Loucy (cell line): ENCODE data around the gene SYNPR.

Experiments
- H2AFZ ChIP-seq: fragments of 200-600 bp; sonication (generic); 2 replicates; pipeline ENCODE4 v1.6.0; 2016; ENCODE audit warnings: antibody characterized with exemption, mild to moderate bottlenecking, low read length, moderate library complexity
- H3F3A ChIP-seq: fragments of 200-600 bp; 2 replicates; pipeline ENCODE4 v1.6.0; 2016; ENCODE audit warnings: antibody characterized with exemption, low read depth, mild to moderate bottlenecking
- H3K27me3 ChIP-seq: fragments of 200-600 bp; sonication (generic); 2 replicates; pipeline ENCODE4 v1.6.1; 2014; ENCODE audit warnings: low read length, mild to moderate bottlenecking; ENCODE audit not compliant: insufficient read depth, poor library complexity, severe bottlenecking
- H3K36me3 ChIP-seq: fragments of 200-600 bp; sonication (generic); 2 replicates; pipeline ENCODE4 v1.6.1; 2016; ENCODE audit warnings: low read length; ENCODE audit not compliant: insufficient read depth
- H3K4me1 ChIP-seq: fragments of 200-600 bp; sonication (generic); 2 replicates; pipeline ENCODE4 v1.5.1; 2014; ENCODE audit warnings: low read length, mild to moderate bottlenecking; ENCODE audit not compliant: insufficient read depth, poor library complexity, severe bottlenecking
- H3K4me2 ChIP-seq: fragments of 200-600 bp; sonication (generic); 2 replicates; pipeline ENCODE4 v1.6.0; 2014; ENCODE audit warnings: antibody characterized with exemption, low read length, low read depth, mild to moderate bottlenecking; ENCODE audit not compliant: poor library complexity, severe bottlenecking
- H3K4me3 ChIP-seq: fragments of 200-600 bp; sonication (generic); 2 replicates; pipeline ENCODE4 v1.5.1; 2014; ENCODE audit warnings: low read length, mild to moderate bottlenecking, mixed read lengths; ENCODE audit not compliant: poor library complexity, severe bottlenecking
- H3K79me2 ChIP-seq: fragments of 200-600 bp; sonication (generic); 2 replicates; pipeline ENCODE4 v1.6.1; 2014; ENCODE audit warnings: low read length; ENCODE audit not compliant: insufficient read depth
- H3K9ac ChIP-seq: fragments of 200-600 bp; sonication (generic); 2 replicates; pipeline ENCODE4 v1.6.0; 2014; ENCODE audit warnings: mild to moderate bottlenecking, low read depth, low read length, moderate library complexity; ENCODE audit not compliant: poor library complexity, severe bottlenecking
- H3K9me2 ChIP-seq: fragments of 200-600 bp; sonication (generic); replicated peaks from 2 replicates; pipeline ENCODE4 v1.6.1; 2016; ENCODE audit warnings: low read depth, low read length, mixed read lengths
- H3K9me3 ChIP-seq: fragments of 200-600 bp; sonication (generic); 2 replicates; pipeline ENCODE4 v1.6.1; 2014; ENCODE audit warnings: mild to moderate bottlenecking, antibody characterized with exemption, low read length, low read depth; ENCODE audit not compliant: insufficient read depth
- H4K20me1 ChIP-seq: fragments of 200-600 bp; sonication (generic); 2 replicates; pipeline ENCODE4 v1.6.0; 2014; ENCODE audit warnings: antibody characterized with exemption, low read length, mild to moderate bottlenecking; ENCODE audit not compliant: insufficient read depth, poor library complexity, severe bottlenecking
- EZH2phosphoT487 ChIP-seq: fragments of 200-600 bp; IDR thresholded peaks from 2 replicates; pipeline ENCODE4 v1.6.1; 2018; ENCODE audit warnings: antibody characterized with exemption, mild to moderate bottlenecking, moderate library complexity, borderline replicate concordance
- TF ChIP-seq, protein P1 (sequence below): fragments of 200-600 bp; sonication (generic); conservative IDR thresholded peaks from 2 replicates; pipeline ENCODE4 v1.5.1; 2014; ENCODE audit warnings: mild to moderate bottlenecking, antibody characterized with exemption, low read length

SYNPR gene

DNA sequence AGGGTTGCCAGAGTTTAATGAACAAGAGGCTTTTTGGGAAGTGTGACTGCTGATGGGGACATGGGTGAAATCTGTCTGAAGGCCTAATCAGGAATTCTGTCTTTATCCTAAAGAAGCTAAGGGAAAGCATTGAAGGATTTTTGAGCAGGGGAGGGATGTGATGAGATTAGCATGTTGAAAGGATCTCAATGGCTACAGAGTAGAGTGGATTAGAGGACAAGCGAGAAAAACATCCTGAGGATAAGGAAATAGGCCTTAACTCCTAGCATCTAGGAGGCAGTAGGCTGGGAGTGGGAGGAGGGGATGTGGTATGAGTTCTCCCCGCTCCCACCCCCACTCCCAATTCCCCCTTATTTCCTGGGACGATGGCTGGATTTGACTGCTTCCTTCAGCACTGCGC is 339.3 kb downstream of the SYNPR start:
- no peaks in the 10 kb centered on the region for H3K9me2 ChIP-seq
- H4K20me1 ChIP-seq: no peaks in the 10 kb centered on the region
- H3F3A ChIP-seq: no peaks in the 10 kb centered on the region
- no peak overlapping the region for H3K4me2 ChIP-seq
- H3K4me1 ChIP-seq: no peaks in the 10 kb centered on the region
- no peak overlapping the region for H3K4me3 ChIP-seq
- no peak overlapping the region for H2AFZ ChIP-seq
- no peak overlapping the region for H3K9ac ChIP-seq
- no peaks in the 10 kb centered on the region for H3K79me2 ChIP-seq
- no peaks in the 10 kb centered on the region for H3K9me3 ChIP-seq
- H3K36me3 ChIP-seq: no peaks in the 10 kb centered on the region
- no peaks in the 10 kb centered on the region for H3K27me3 ChIP-seq
- TF ChIP-seq, protein P1, sequence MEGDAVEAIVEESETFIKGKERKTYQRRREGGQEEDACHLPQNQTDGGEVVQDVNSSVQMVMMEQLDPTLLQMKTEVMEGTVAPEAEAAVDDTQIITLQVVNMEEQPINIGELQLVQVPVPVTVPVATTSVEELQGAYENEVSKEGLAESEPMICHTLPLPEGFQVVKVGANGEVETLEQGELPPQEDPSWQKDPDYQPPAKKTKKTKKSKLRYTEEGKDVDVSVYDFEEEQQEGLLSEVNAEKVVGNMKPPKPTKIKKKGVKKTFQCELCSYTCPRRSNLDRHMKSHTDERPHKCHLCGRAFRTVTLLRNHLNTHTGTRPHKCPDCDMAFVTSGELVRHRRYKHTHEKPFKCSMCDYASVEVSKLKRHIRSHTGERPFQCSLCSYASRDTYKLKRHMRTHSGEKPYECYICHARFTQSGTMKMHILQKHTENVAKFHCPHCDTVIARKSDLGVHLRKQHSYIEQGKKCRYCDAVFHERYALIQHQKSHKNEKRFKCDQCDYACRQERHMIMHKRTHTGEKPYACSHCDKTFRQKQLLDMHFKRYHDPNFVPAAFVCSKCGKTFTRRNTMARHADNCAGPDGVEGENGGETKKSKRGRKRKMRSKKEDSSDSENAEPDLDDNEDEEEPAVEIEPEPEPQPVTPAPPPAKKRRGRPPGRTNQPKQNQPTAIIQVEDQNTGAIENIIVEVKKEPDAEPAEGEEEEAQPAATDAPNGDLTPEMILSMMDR: no peak
- no peak for TF ChIP-seq EZH2phosphoT487

DNA sequence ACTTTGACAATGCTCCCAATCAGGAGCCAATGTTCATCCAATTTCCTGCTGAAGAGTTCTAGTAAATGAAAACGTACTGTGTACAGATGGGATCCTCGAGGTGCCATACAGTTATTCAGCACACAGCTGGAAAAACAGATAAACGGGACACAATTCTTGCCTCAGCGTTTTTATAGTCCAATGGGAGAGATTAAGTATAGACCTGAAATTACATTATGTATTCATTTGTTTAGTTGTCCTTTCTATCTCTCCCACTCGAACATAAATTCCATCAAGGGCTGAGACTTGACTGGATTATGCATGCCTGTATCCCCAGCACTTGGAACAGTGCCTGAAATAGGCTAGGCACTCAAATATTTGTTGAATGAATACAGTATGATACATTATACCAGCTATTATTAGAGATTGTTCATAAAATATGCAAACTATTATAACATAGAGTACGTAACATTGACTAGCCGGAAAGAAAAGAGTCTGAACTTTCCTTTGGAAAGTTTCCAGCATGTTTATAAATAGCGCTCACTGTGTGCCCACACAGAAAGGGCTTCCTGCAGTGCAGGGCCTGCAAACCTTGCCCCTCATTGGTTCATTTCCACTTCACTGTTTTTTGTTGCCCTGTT is 346.9 kb downstream of the SYNPR start:
- no peak overlapping the region for H3K4me2 ChIP-seq
- H3K4me1 ChIP-seq: no peaks in the 10 kb centered on the region
- H3K9me2 ChIP-seq: no peaks in the 10 kb centered on the region
- H3K9me3 ChIP-seq: no peaks in the 10 kb centered on the region
- TF ChIP-seq, protein P1: no peak
- TF ChIP-seq EZH2phosphoT487: no peak
- no peak overlapping the region for H3K4me3 ChIP-seq
- H3K79me2 ChIP-seq: no peaks in the 10 kb centered on the region
- H4K20me1 ChIP-seq: no peaks in the 10 kb centered on the region
- no peaks in the 10 kb centered on the region for H3K36me3 ChIP-seq
- no peaks in the 10 kb centered on the region for H3K27me3 ChIP-seq
- H2AFZ ChIP-seq: no peak overlapping the region
- no peak overlapping the region for H3K9ac ChIP-seq
- H3F3A ChIP-seq: no peaks in the 10 kb centered on the region

DNA sequence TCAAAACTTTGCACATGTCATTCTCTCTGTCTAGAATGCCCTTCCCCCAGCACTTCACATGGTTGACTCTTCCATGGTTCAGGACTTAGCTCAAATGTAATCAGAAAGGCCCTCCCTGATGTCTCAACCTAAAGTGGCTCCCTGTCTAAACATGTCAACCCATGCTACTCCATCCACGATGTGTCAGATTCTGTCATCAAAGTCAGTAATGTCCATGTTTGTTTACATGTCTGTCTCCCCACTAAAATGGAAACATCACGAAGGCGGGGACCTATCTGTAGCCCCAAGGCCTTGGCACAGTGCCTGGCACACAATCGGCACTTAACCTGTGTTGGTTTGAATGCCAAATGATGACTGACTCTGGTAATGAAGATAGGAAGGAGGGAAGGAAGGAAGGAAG is 353.6 kb downstream of the SYNPR start:
- TF ChIP-seq EZH2phosphoT487: no peak
- TF ChIP-seq, protein P1: no peak
- no peaks in the 10 kb centered on the region for H3K36me3 ChIP-seq

More for the DNA sequence above, 353.6 kb downstream of the SYNPR start:
- no peaks in the 10 kb centered on the region for H4K20me1 ChIP-seq
- H3K4me1 ChIP-seq: no peaks in the 10 kb centered on the region
- no peak overlapping the region for H3K4me3 ChIP-seq
- H3K9me2 ChIP-seq: no peaks in the 10 kb centered on the region
- H3F3A ChIP-seq: no peaks in the 10 kb centered on the region
- H3K27me3 ChIP-seq: no peaks in the 10 kb centered on the region
- no peak overlapping the region for H3K4me2 ChIP-seq
- H2AFZ ChIP-seq: no peak overlapping the region
- no peaks in the 10 kb centered on the region; the same call in 1 of the 2 replicates for H3K9me3 ChIP-seq
- no peaks in the 10 kb centered on the region for H3K79me2 ChIP-seq
- H3K9ac ChIP-seq: no peak overlapping the region
